Mesothelial cell of epicardium (in vitro differentiated cells): ENCODE results near the gene OR9Q2. TPM values are rescaled to one million over a fixed set of nuclear protein-coding genes. Genes with fewer than 3 reads are reported as not detected.

ENCODE experiments used
- DNase-seq, 2 experiments: peaks; one replicate each; pipeline ENCODE4 v3.0.0; 2021; ENCODE audit warnings: low spot score in 2 of 2; ENCODE audit not compliant: unreplicated experiment in 2 of 2
- H3K27ac Mint-ChIP-seq: 2 replicates; pipeline ENCODE4 v1.8.0; 2021; ENCODE audit warnings: mixed read lengths
- H3K27me3 Mint-ChIP-seq: 2 replicates; pipeline ENCODE4 v1.8.0; 2021; ENCODE audit warnings: low read depth, mixed read lengths
- H3K36me3 Mint-ChIP-seq: 2 replicates; pipeline ENCODE4 v1.8.0; 2021; ENCODE audit warnings: mixed read lengths
- H3K4me1 Mint-ChIP-seq: 2 replicates; pipeline ENCODE4 v1.8.0; 2021; ENCODE audit warnings: mixed read lengths
- H3K4me3 Mint-ChIP-seq: 2 replicates; pipeline ENCODE4 v1.8.0; 2021; ENCODE audit warnings: mild to moderate bottlenecking, moderate library complexity, mixed read lengths
- H3K9me3 Mint-ChIP-seq: 2 replicates; pipeline ENCODE4 v1.8.0; 2021; ENCODE audit warnings: mixed read lengths
- CTCF ChIP-seq: fragments of 200-600 bp; sonication (generic); IDR thresholded peaks from one replicate; pipeline ENCODE4 v1.5.0; 2021; ENCODE audit warnings: antibody characterized with exemption; ENCODE audit not compliant: unreplicated experiment
- total RNA-seq: library from RNA; stranded (reverse); gene quantifications from 3 replicates; pipeline ENCODE4 v1.2.1, GENCODE V29; 2021

The OR9Q2 gene
- total RNA-seq, 1 donor from 2014 or later: not detected

- H3K4me3 Mint-ChIP-seq: no peak overlapping the region
- no peaks in the 10 kb centered on the region for H3K27me3 Mint-ChIP-seq
- no peaks in the 10 kb centered on the region for H3K36me3 Mint-ChIP-seq
- no peak for DNase-seq
- no peak for TF ChIP-seq CTCF
- H3K4me1 Mint-ChIP-seq: no peaks in the 10 kb centered on the region
- no peak overlapping the region for H3K27ac Mint-ChIP-seq
- no peaks in the 10 kb centered on the region for H3K9me3 Mint-ChIP-seq
Observed at GRCh38 chr11:58227956-58228615, 39.2 kb downstream of the OR9Q2 start.

Other genes starting within 250 kb of the OR9Q2 start
- gene OR9Q1, start 165.2 kb upstream of the OR9Q2 start, total RNA-seq: not detected in 3 replicates
- gene OR6Q1, start 158.1 kb upstream of the OR9Q2 start, total RNA-seq: not detected in 3 replicates
- gene OR9I1, start 63.5 kb upstream of the OR9Q2 start, total RNA-seq: not detected in 3 replicates
- not detected in 3 replicates for gene OR1S2, start 15.1 kb downstream of the OR9Q2 start, total RNA-seq
- not detected in 3 replicates for gene OR1S1, start 23.6 kb downstream of the OR9Q2 start, total RNA-seq
- gene OR10Q1, start 39.8 kb downstream of the OR9Q2 start, total RNA-seq: not detected in 3 replicates
- not detected in 3 replicates for gene OR10W1, start 79.2 kb downstream of the OR9Q2 start, total RNA-seq
- not detected in 3 replicates for gene OR5B17, start 170.0 kb downstream of the OR9Q2 start, total RNA-seq
- not detected in 3 replicates for gene OR5B3, start 217.8 kb downstream of the OR9Q2 start, total RNA-seq
- gene OR5B2, start 239.1 kb downstream of the OR9Q2 start, total RNA-seq: not detected in 3 replicates